GM21367 (cell line): ENCODE data around the gene LPIN1.
A peak's percentile ranks its signal among the peaks of the same experiment; 100 is the strongest.
"Not testable (repeated sequence)": the region's sequence is repeated elsewhere in the genome, so short reads cannot be mapped to it uniquely, and the experiment has no call there.

Experiments used
- ATAC-seq: cut with Tn5 transposase; IDR thresholded peaks from one replicate; pipeline ENCODE4 v1.9.1; 2021; ENCODE audit not compliant: unreplicated experiment

The LPIN1 gene

GRCh38 chr2:11829324-11829946 lies 83.0 kb downstream of the LPIN1 start:
- peak; percentile 25 for ATAC-seq

DNA sequence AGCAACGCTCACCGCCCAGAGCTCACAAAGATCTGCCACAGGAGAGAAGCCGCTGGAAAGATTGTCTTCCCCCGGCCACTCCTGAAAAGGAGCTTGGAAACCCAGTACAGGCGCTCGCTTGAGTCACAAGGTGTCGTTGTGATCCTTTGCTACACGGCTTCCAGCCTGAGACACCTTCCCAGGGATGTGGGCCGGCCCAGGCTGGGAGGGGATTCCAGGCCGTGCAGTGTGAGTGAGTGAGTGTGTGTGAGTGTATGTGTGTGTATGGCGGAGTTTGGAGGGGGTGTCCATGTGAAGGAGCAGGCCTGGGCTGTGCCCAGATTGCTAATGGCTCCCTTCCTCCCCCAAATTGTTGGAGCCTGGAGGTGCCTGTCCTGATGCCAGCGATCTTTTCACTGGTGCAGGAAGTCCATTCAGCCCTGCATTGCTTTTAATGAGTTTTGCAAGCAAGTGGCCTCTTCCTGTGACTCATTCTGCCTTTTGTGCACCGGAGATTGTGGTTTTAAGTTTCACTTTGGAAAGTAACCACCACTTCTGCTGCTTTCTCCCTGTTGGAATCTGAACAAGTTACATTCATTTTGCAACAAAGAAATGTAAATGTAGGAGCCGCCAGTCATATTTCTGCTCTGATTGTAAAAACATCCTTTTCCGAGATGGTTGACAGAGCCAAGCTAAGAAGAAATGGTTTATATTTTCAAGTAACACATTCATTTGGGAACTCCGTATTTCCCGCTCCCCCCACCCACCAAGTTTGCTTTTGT lies 83.7 kb downstream of the LPIN1 start:
- ATAC-seq: peak; percentile 73

DNA sequence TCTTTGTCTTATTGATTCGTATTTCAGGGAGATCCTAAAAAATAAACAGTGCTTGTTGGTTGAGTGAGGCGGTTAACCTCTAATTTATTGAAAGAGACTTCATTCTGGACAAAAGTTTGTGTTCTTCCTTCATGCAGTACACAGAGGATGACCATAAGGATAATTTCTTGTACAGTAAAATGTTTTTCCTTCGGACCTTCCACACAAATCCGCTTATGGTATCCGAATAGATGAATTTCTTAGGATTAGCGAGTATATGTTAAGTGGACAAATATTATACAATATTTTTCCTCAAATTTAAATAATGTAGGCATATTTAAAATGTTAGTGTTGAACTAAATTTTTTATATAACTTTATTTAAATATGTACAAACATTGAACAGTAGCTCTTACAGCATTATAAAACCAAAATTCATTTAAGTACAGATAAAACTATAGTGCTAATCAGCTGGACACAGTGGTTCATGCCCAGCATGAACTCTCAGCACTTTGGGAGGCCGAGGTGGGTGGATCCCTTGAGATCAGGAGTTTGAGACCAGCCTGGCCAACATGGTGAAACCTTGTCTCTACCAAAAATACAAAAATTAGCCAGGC lies 84.4 kb downstream of the LPIN1 start:
- ATAC-seq: no peak

- no peak for ATAC-seq
Measured at GRCh38 chr2:11831415-11831814, 85.0 kb downstream of the LPIN1 start.

DNA sequence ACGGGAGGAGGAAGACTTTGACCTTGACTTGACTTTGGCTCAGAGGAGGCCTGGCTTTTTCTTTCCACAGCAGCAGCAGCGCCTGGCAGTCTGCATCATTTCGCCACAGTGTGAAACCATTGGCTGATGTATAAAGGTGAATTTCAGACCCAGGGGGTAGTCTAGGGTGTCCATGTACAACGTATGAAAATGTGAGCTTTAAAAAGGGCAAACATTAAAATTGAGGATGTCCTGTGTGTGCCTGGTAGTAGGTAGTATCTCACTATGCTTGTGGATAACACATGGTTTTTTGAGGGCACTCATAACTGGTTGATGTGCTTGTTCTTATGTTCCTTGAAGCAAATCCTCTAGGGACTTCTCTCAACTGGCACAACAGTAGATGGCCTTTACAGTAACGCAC lies 86.1 kb downstream of the LPIN1 start:
- no peak for ATAC-seq

DNA sequence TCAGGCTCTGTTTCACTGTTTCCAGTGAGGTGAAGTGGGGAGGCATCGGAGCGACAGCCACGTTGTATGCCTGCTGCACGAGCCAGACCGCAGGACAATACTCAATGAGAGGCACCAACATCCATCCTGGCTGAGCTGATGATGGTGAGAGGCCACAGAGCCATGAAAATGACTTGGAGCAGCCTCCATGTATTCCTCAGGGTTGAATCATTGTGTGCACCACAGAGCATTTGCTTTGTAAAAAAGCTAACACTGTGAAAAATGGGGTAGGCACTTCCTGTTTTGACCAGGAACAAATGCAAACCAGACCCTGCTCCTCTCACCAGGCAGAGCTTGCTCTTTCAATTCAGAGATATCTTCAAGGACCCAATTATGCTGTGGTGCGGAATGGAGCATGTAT lies 87.2 kb downstream of the LPIN1 start:
- no peak for ATAC-seq

- ATAC-seq: no peak
Measured at GRCh38 chr2:11835403-11835802, 89.0 kb downstream of the LPIN1 start.

DNA sequence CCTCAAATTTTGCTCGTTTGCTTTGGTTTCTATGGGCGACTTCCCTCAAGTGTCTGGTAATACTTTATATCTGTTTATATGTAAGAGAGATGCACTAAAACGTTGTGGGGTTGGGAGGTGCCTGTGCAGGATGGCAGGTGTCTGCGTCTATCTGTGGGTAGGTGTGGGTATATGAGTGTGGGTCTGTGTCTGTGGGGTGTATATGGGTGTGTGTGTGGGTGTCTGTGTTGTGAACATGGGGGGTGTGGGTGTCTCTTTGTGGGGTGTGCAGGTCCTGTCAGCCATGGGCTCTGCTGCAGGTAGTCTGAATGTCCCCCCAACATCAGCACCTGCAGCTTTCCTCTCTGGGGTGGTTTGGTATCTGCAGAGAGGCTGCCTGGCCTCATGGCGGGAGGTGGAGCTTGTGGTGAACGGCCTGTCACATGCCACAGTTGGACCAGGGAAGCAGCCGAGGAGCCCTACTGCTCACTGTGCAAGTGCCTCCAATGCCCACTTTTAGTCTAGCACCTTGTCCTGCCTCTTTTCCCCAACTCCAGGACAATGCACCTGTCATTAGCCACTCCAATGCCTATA lies 90.3 kb downstream of the LPIN1 start:
- no peak for ATAC-seq

DNA sequence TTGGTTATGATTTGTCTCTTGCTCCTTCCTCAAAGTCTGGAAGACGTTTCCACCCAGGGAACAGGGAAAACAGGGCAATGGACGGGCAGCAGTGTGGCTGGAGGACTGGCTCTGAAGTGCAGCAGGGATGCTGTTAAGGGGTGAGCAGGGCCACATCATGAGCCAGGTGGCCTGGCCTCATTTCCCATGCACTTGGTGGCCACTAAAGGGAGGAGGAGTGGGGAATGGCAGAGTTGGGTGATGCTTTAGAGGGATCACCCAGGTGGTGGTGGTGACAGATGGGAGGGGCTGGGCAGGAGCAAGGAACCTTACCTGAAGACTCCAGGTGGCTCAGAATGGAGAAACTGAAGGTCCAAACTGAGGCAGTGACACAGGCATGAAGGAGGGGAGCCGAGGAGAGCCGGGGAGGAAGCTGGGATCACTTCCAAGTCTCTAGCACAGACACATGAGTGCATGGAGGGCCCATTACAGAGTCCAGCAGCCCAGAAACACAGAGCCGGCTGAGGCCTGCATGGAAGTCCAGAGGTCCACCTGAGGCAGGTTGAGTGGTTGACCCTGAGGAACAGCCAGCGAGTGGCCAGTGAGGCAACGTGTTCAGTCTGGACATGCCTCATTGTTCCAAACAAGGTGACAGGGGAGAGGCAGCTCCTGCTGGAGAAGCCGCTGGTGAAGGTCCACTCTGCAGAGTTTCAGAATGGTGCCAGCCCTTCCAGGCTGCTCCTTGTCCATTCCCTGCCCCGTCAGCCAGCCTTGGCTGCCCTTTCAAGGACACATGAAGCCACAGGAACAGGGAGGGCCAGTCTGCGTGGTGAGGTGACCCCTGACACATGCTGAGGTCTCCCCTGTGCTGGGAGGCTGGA lies 91.7 kb downstream of the LPIN1 start:
- no peak for ATAC-seq

- ATAC-seq: no peak
Measured at GRCh38 chr2:11839916-11840315, 93.5 kb downstream of the LPIN1 start.

DNA sequence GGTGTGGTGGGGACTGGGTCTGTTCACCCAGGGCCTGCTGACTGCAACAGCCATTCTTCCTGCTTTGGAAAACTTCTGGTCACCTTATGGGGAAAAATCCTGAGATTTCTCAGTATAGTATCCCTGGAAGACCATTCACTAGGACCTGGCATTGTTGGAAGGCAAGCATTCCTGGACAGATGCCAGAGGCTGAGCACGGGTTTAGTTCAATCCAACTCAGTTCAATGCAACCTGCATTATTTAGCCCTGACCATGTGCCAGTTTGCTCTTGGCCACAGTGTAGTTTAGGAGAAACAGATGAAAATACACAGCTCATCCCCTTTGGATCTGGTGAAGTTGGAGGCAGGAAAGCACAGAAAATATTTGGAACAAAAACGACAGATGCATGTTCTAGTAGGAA lies 95.9 kb downstream of the LPIN1 start:
- ATAC-seq: no peak

DNA sequence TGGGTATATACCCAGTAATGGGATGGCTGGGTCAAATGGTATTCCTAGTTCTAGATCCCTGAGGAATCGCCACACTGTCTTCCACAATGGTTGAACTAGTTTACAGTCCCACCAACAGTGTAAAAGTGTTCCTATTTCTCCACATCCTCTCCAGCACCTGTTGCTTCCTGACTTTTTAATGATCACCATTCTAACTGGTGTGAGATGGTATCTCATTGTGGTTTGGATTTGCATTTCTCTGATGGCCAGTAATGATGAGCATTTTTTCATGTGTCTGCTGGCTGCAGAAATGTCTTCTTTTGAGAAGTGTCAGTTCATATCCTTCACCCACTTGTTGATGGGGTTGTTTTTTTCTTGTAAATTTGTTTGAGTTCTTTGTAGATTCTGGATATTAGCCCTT lies 98.4 kb downstream of the LPIN1 start:
- not testable (repeated sequence) for ATAC-seq

- ATAC-seq: not testable (repeated sequence)
Measured at GRCh38 chr2:11847935-11848334, 101.5 kb downstream of the LPIN1 start.

GRCh38 chr2:11850082-11850481 lies 103.7 kb downstream of the LPIN1 start:
- ATAC-seq: no peak

GRCh38 chr2:11852526-11853196 lies 106.2 kb downstream of the LPIN1 start:
- ATAC-seq: no peak

- ATAC-seq: no peak
Measured at GRCh38 chr2:11853197-11853588, 106.8 kb downstream of the LPIN1 start.

DNA sequence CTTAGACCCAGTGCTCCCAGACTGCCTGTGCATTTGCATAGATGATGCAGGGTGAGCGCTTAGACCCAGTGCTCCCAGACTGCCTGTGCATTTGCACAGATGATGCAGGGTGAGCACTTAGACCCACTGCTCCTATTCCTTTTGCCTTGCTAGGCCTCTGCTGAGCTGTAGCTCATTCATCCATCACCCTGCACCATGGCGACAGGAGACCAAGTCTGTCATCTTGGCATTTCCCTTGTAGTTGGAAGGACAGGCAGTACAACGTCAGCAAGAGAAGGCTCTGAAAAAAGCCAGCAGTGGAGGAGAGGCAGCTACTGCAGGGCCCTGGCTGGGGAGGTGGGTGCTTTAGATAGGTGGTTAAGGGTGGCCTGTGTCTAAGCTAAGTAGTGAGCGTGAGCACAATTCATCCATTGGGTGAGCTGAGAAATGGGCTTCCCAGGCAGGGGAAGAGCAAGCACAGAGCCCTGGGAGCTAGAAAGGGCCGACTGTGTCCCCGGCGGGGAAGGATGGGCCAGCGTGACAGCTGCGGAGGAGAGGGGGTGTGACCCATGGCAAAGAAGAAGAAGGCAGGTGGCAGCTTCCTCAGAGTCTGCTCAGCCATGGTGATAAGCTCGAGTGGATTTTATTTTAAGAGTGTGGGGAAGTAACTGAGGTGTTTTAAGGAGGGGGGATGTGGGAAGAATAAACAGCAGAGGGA lies 108.8 kb downstream of the LPIN1 start:
- no peak for ATAC-seq

DNA sequence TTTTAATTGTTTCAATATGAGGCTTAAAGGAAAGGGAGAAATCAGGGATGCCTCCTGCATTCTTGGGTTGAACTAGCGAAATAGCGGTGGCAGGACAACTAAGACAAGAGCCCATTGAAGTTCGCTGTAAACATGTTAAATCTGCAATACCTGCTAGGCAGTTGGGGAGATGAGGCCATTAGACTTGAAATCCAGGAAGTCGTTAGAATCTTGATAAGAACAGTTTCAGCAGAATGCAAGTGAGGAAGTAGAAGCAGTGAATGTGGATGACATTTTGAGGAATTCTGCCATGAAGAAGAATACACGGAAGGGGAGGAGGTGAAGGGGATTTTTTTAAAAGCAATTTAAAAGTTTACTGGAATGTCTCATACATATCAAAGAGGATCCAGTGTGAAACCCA lies 109.7 kb downstream of the LPIN1 start:
- ATAC-seq: no peak

DNA sequence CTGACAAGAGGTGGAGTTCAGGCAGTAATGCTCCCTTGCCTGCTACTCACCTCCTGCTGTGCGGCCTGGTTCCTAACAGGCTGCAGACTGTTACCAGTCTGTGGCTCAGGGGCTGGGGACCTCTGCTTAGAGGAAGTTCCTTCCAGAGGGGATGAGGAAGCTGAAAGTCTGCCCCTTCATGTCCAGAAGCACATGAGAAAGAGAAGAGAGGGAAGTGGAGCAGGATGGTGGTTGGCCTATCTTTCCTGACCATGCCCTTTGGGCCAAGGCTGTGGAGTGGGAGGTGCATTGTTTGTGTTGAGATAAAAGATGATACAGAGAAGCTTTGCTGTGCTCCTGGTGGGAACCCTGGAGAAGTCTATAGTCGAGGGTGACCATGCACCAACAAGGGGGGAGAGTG lies 112.5 kb downstream of the LPIN1 start:
- no peak for ATAC-seq

GRCh38 chr2:11859975-11860374 lies 113.5 kb downstream of the LPIN1 start:
- not testable (repeated sequence) for ATAC-seq
